IMR-90 (cell line): Measurements from ENCODE around the gene GLIPR1. TPM values are rescaled to one million over a fixed set of nuclear protein-coding genes. Genes with fewer than 3 reads are reported as not detected.

Experiments
- ATAC-seq: fragments of 200-7000 bp; cut with Tn5 transposase; 2 replicates; pipeline ENCODE4 v1.9.1; 2020; ENCODE audit warnings: low read depth, mild to moderate bottlenecking, moderate library complexity
- BruUV-seq: library from RNA; stranded (reverse); fragments of 400-500 nt; replicated peaks from 2 replicates; lab custom pipeline; 2021; lab: Mats Ljungman, UMichigan
- CTCF ChIA-PET: fragments of 300-600 bp; formaldehyde crosslinking; extraction: SDS; loops from one replicate; lab custom pipeline; 2021; ENCODE audit warnings: antibody characterized with exemption; lab: Yijun Ruan, JAX
- POLR2A ChIA-PET: fragments of 300-600 bp; sonication (Branson Sonifier 250); formaldehyde crosslinking; loops from one replicate; lab custom pipeline; 2022; ENCODE audit warnings: antibody characterized with exemption; ENCODE audit not compliant: unreplicated experiment; lab: Charles Lee
- DNase-seq: peaks from one replicate; pipeline ENCODE4 v3.0.0; 2013
- H2AFZ ChIP-seq: replicated peaks from 2 replicates; pipeline ENCODE3; 2013; ENCODE audit warnings: low read length, mild to moderate bottlenecking; ENCODE audit not compliant: poor library complexity
- H2AK5ac ChIP-seq: 2 replicates; pipeline ENCODE4 v1.6.1; 2013; ENCODE audit warnings: low read depth, low read length, inconsistent platforms
- H2AK9ac ChIP-seq: replicated peaks from 2 replicates; pipeline ENCODE3; 2013; ENCODE audit warnings: mild to moderate bottlenecking, low read depth, low read length, moderate library complexity; ENCODE audit not compliant: poor library complexity
- H2BK120ac ChIP-seq: 2 replicates; pipeline ENCODE4 v1.6.1; 2013; ENCODE audit warnings: low read depth, low read length, inconsistent platforms
- H2BK15ac ChIP-seq: 3 replicates; pipeline ENCODE4 v1.6.1; 2013; ENCODE audit warnings: low read depth, low read length, inconsistent platforms
- H2BK20ac ChIP-seq: 2 replicates; pipeline ENCODE4 v1.6.1; 2013; ENCODE audit warnings: low read depth, mild to moderate bottlenecking, inconsistent platforms, low read length, moderate library complexity
- H2BK5ac ChIP-seq: 2 replicates; pipeline ENCODE4 v1.6.1; 2013; ENCODE audit warnings: mild to moderate bottlenecking, low read depth, low read length, inconsistent platforms; ENCODE audit not compliant: poor library complexity, severe bottlenecking
- H3K14ac ChIP-seq: replicated peaks from 2 replicates; pipeline ENCODE4 v1.6.1; 2013; ENCODE audit warnings: low read depth, low read length, inconsistent platforms
- H3K18ac ChIP-seq: 2 replicates; pipeline ENCODE4 v1.6.1; 2013; ENCODE audit warnings: low read depth, low read length, control low read depth
- H3K23ac ChIP-seq: 2 replicates; pipeline ENCODE4 v1.6.1; 2013; ENCODE audit warnings: low read depth, low read length, inconsistent platforms
- H3K27ac ChIP-seq: 2 replicates; pipeline ENCODE4 v1.5.1; 2013; ENCODE audit warnings: mild to moderate bottlenecking, control low read depth, low read length; ENCODE audit not compliant: insufficient read depth
- H3K27me3 ChIP-seq: 2 replicates; pipeline ENCODE4 v1.6.1; 2013; ENCODE audit warnings: low read length; ENCODE audit not compliant: control insufficient read depth, insufficient read depth
- H3K36me3 ChIP-seq: 2 replicates; pipeline ENCODE4 v1.6.1; 2013; ENCODE audit warnings: low read length, mixed read lengths; ENCODE audit not compliant: control insufficient read depth, insufficient read depth
- H3K4ac ChIP-seq: 2 replicates; pipeline ENCODE4 v1.6.1; 2013; ENCODE audit warnings: low read depth, low read length, inconsistent platforms
- H3K4me1 ChIP-seq: 2 replicates; pipeline ENCODE4 v1.6.1; 2013; ENCODE audit warnings: low read length, mixed read lengths; ENCODE audit not compliant: control insufficient read depth, insufficient read depth
- H3K4me2 ChIP-seq: 2 replicates; pipeline ENCODE4 v1.6.1; 2013; ENCODE audit warnings: low read depth, mild to moderate bottlenecking, control low read depth, low read length, moderate library complexity
- H3K4me3 ChIP-seq: 2 replicates; pipeline ENCODE4 v1.5.1; 2013; ENCODE audit warnings: low read depth, mild to moderate bottlenecking, control low read depth, low read length, moderate library complexity; ENCODE audit not compliant: insufficient read depth
- H3K56ac ChIP-seq: 2 replicates; pipeline ENCODE4 v1.6.1; 2013; ENCODE audit warnings: low read length, inconsistent platforms; ENCODE audit not compliant: insufficient read depth; ENCODE audit errors: extremely low read depth
- H3K79me1 ChIP-seq, 2 experiments: 2 replicates each; pipeline ENCODE4 v1.6.1; 2013; ENCODE audit warnings: low read length in 2 of 2, inconsistent platforms in 1 of 2, low read depth in 1 of 2
- H3K9ac ChIP-seq: 2 replicates; pipeline ENCODE4 v1.6.1; 2013; ENCODE audit warnings: low read depth, low read length, control low read depth
- H3K9me1 ChIP-seq: 2 replicates; pipeline ENCODE4 v1.6.1; 2013; ENCODE audit warnings: low read length, inconsistent platforms; ENCODE audit not compliant: insufficient read depth
- H3K9me3 ChIP-seq: 2 replicates; pipeline ENCODE4 v1.6.1; 2013; ENCODE audit warnings: low read length; ENCODE audit not compliant: control insufficient read depth, insufficient read depth
- H4K20me1 ChIP-seq: 2 replicates; pipeline ENCODE4 v1.6.1; 2013; ENCODE audit warnings: low read length, inconsistent platforms; ENCODE audit not compliant: insufficient read depth
- H4K5ac ChIP-seq: 2 replicates; pipeline ENCODE4 v1.6.1; 2013; ENCODE audit warnings: mild to moderate bottlenecking, low read depth, low read length, control low read depth
- H4K8ac ChIP-seq, 2 experiments: 2 replicates each; pipeline ENCODE4 v1.6.1; 2013; ENCODE audit warnings: low read depth in 2 of 2, low read length in 2 of 2, control low read depth in 1 of 2, inconsistent platforms in 1 of 2
- H4K91ac ChIP-seq: 2 replicates; pipeline ENCODE4 v1.6.1; 2013; ENCODE audit warnings: low read depth, low read length, inconsistent platforms; ENCODE audit not compliant: insufficient read depth
- MAFK ChIP-seq: IDR thresholded peaks from 2 replicates; pipeline ENCODE4 v1.6.1; 2012; ENCODE audit warnings: low read depth, low read length, improper control_type of control experiment
- WGBS, 2 experiments: methylation state at CpG; one replicate each; pipeline versions ENCODE4 v1.1.5 to v1.1.7; 2013; ENCODE audit warnings: missing lambda C conversion rate in 2 of 2; ENCODE audit not compliant: insufficient read length in 1 of 2; ENCODE audit errors: extremely low coverage in 2 of 2; 5-methylcytosine and 5-hydroxymethylcytosine counted together
- dilution Hi-C: fragments of 300-500 bp; cut with HindIII; formaldehyde crosslinking; loops from one replicate; pipeline ENCODE4 v1.14.3; 2018; ENCODE audit warnings: low sequenced_read_pairs; ENCODE audit not compliant: unreplicated experiment
- in situ Hi-C: fragments of 300-500 bp; cut with MboI; formaldehyde crosslinking; loops from 3 replicates; pipeline ENCODE4 v1.14.3; 2019; ENCODE audit warnings: low sequenced_read_pairs, inconsistent platforms, mixed read lengths
- intact Hi-C: fragments of 100-400 bp; cut with micrococcal nuclease; formaldehyde crosslinking; loops from 2 replicates; pipeline ENCODE4 v1.10.0; 2022
- polyA plus RNA-seq, 3 experiments: library from polyadenylated mRNA; depleted of rRNA; stranded (reverse); fragments of >200 nt; gene quantifications; 2 replicates each; pipeline ENCODE4 v1.2.3, GENCODE V29; 2012; ENCODE audit warnings: low replicate concordance in 1 of 3
- total RNA-seq: library from RNA; depleted of rRNA; stranded (reverse); fragments of >200 nt; gene quantifications from 2 replicates; pipeline ENCODE4 v1.2.3, GENCODE V29; 2012
- TF ChIP-seq, protein P1 (sequence below): fragments of 150-350 bp; IDR thresholded peaks from 2 replicates; pipeline ENCODE4 v1.6.1; 2016; ENCODE audit warnings: low read depth, mild to moderate bottlenecking, low read length, moderate library complexity, borderline replicate concordance

GLIPR1 gene
- total and polyA plus RNA-seq, 2 of the 4 experiments (the other 2 are of a cell fraction) = 268 to 327 TPM

DNA sequence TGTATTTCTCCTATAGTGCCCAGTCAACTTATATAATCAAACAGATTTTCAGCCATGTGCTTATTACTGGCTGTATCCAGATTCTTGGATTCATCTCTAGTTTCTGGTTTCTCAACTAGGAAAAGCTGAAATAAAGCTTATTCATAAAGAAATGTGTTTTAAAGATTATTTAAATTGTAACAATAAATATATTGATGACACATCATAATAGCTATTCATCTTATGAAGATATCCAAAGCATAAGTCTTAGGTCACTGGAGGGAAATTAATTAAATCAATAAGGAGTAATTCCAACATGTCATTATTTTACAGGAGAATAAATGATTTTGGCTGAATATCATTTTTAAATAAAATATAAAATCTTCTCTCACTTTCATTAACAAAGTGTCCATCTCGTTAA, 63.0 kb downstream of the GLIPR1 start:
- ChIA-PET POLR2A (no interaction called here), CTCF (interaction anchor here (0.6 to 1.5 kb wide), 4 partner anchors 13 to 1381 kb away, joined by 3 to 5 read pairs (median 4); no protein-coding TSS in a partner anchor)
- no peak overlapping the region for H3K4me2 ChIP-seq

More for the DNA sequence above, 63.0 kb downstream of the GLIPR1 start:
- H2BK20ac ChIP-seq = no peak overlapping the region
- H2AFZ ChIP-seq = no peak overlapping the region
- no peaks in the 10 kb centered on the region for H3K4me1 ChIP-seq
- H2BK5ac ChIP-seq = no peak overlapping the region
- H2BK120ac ChIP-seq = no peak overlapping the region
- intact Hi-C loops = no loop called here
- TF ChIP-seq MAFK = peak; percentile 65
- TF ChIP-seq, protein P1, sequence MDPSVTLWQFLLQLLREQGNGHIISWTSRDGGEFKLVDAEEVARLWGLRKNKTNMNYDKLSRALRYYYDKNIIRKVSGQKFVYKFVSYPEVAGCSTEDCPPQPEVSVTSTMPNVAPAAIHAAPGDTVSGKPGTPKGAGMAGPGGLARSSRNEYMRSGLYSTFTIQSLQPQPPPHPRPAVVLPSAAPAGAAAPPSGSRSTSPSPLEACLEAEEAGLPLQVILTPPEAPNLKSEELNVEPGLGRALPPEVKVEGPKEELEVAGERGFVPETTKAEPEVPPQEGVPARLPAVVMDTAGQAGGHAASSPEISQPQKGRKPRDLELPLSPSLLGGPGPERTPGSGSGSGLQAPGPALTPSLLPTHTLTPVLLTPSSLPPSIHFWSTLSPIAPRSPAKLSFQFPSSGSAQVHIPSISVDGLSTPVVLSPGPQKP = no peak
- dilution Hi-C loops = no loop called here
- H3K36me3 ChIP-seq = no peaks in the 10 kb centered on the region
- H4K20me1 ChIP-seq = no peaks in the 10 kb centered on the region
- H4K8ac ChIP-seq = no peak overlapping the region
- H3K4me3 ChIP-seq = no peak overlapping the region
- H3K27ac ChIP-seq = no peak overlapping the region
- H3K14ac ChIP-seq = no peak overlapping the region
- H3K9ac ChIP-seq = no peak overlapping the region
- DNase-seq (no peak), ATAC-seq (no peak)
- WGBS, 2 experiments = no CpG with 5 or more reads among the region's 1 CpG
- H3K23ac ChIP-seq = no peak overlapping the region
- no peaks in the 10 kb centered on the region for H3K9me1 ChIP-seq
- in situ Hi-C loops = loop anchor here (25.0 kb wide), 1 partner anchor 919 kb away; no protein-coding TSS in a partner anchor
- H4K91ac ChIP-seq = no peak overlapping the region
- H3K18ac ChIP-seq = no peak overlapping the region; the same call in 1 of the 2 replicates
- H3K27me3 ChIP-seq = no peaks in the 10 kb centered on the region
- H4K5ac ChIP-seq = no peak overlapping the region
- no peak overlapping the region for H2BK15ac ChIP-seq
- no peaks in the 10 kb centered on the region for H3K79me1 ChIP-seq
- no peak overlapping the region for H3K56ac ChIP-seq
- BruUV-seq = no TSS peak
- H2AK9ac ChIP-seq = no peak overlapping the region
- no peak overlapping the region for H3K4ac ChIP-seq
- H2AK5ac ChIP-seq = no peak overlapping the region
- H3K9me3 ChIP-seq = no peaks in the 10 kb centered on the region
